Breast epithelium (tissue), 3 donors: ENCODE measurements around the gene ETFA.

Source experiments
- CTCF ChIP-seq, 3 donors: fragments of 450-650 bp; IDR thresholded peaks; one replicate each; pipeline ENCODE4 v1.5.1; 2016 to 2017; ENCODE audit warnings: antibody characterized with exemption in 3 of 3, mild to moderate bottlenecking in 3 of 3, moderate library complexity in 3 of 3
- POLR2AphosphoS5 ChIP-seq, 3 donors: sonication (generic); formaldehyde crosslinking; IDR thresholded peaks; one replicate each; pipeline ENCODE4 v1.6.1; 2017; ENCODE audit warnings: antibody characterized with exemption in 3 of 3

GRCh38 chr15:76221085-76221767 is 90.0 kb downstream of the ETFA start:
- TF ChIP-seq CTCF (IDR thresholded peaks at IDR 0.05) (no peak), POLR2AphosphoS5 (IDR thresholded peaks at IDR 0.05) (no peak)
